Urinary bladder (tissue), 4 donors: ENCODE data around the gene PPARD. TPM values are rescaled to one million over a fixed set of nuclear protein-coding genes. Genes with fewer than 3 reads are reported as not detected.

Source experiments
- DNase-seq: peaks from one replicate; pipeline ENCODE4 v3.0.0-alpha.2; 2015; ENCODE audit errors: extremely low spot score
- H3K27ac ChIP-seq: one replicate; pipeline ENCODE4 v1.5.1; 2013; ENCODE audit warnings: low read depth, mild to moderate bottlenecking, moderate library complexity
- H3K36me3 ChIP-seq: one replicate; pipeline ENCODE4 v1.6.1; 2013; ENCODE audit warnings: mild to moderate bottlenecking, moderate library complexity; ENCODE audit not compliant: insufficient read depth
- H3K4me1 ChIP-seq: one replicate; pipeline ENCODE4 v1.6.1; 2013; ENCODE audit warnings: mild to moderate bottlenecking, moderate library complexity; ENCODE audit not compliant: insufficient read depth
- H3K4me3 ChIP-seq: one replicate; pipeline ENCODE4 v1.5.1; 2013; ENCODE audit warnings: low read depth, low read length
- WGBS: extraction: QIAGEN DNeasy Blood & Tissue Kit; methylation state at CpG from one replicate; pipeline ENCODE4 v1.1.7; 2013; 5-methylcytosine and 5-hydroxymethylcytosine counted together
- polyA plus RNA-seq: library from polyadenylated mRNA; stranded (reverse); fragments of 200-250 nt; gene quantifications from one replicate; pipeline ENCODE4 v1.2.3, GENCODE V29; 2013
- total RNA-seq: library from RNA; depleted of rRNA; stranded (reverse); fragments of >200 nt; gene quantifications from one replicate; pipeline ENCODE4 v1.2.3, GENCODE V29; 2014
- donor health status: healthy with polysubstance abuse.
- donor health status: healthy.

The PPARD gene
- 5.8 TPM for total RNA-seq
- polyA plus RNA-seq, result 30.1 TPM

GRCh38 chr6:35342258-35343091 lies at the start of gene PPARD:
Gene PPARD, plus strand, starts transcription at chr6:35342558. Its CDS starts 68,530 bp downstream, at chr6:35411088.
- Histone ChIP-seq H3K27ac (peak within 1 kb of the TSS; percentile 90), H3K4me1 (peaks cover 1% of the 10 kb centered on the region), H3K36me3 (no peaks in the 10 kb centered on the region), H3K4me3 (peak within 1 kb of the TSS; percentile 78)
- WGBS, result under 1% methylated on average over 77 of the region's 77 CpGs
- peak; percentile 93 for DNase-seq

GRCh38 chr6:35293681-35294080 lies 48.7 kb upstream of the PPARD start:
- Histone ChIP-seq H3K27ac (no peak overlapping the region), H3K4me1 (no peaks in the 10 kb centered on the region), H3K4me3 (no peak overlapping the region), H3K36me3 (peaks cover 6% of the 10 kb centered on the region)
- 94% methylated on average over 9 of the region's 9 CpGs for WGBS
- DNase-seq, result no peak

GRCh38 chr6:35294308-35294945 lies 47.9 kb upstream of the PPARD start:
- DNase-seq, result no peak
- Histone ChIP-seq H3K36me3 (peaks cover 6% of the 10 kb centered on the region), H3K27ac (no peak overlapping the region), H3K4me3 (no peak overlapping the region), H3K4me1 (no peaks in the 10 kb centered on the region)
- 61% methylated on average over 10 of the region's 10 CpGs for whole genome bisulfite sequencing

- no peak overlapping the region for H3K4me3 ChIP-seq
- no peaks in the 10 kb centered on the region for H3K4me1 ChIP-seq
- peaks cover 6% of the 10 kb centered on the region for H3K36me3 ChIP-seq
- DNase-seq, result no peak
- WGBS, result 98% methylated on average over 2 of the region's 2 CpGs
- no peak overlapping the region for H3K27ac ChIP-seq
Observed at GRCh38 chr6:35295036-35295435, 47.3 kb upstream of the PPARD start.

GRCh38 chr6:35295521-35296315 lies 46.6 kb upstream of the PPARD start:
- H3K36me3 ChIP-seq, result peaks cover 5% of the 10 kb centered on the region
- 57% methylated on average over 3 of the region's 3 CpGs for WGBS
- no peak for DNase-seq

GRCh38 chr6:35296931-35297600 lies 45.3 kb upstream of the PPARD start:
- H3K4me3 ChIP-seq, result no peak overlapping the region
- peaks cover 3% of the 10 kb centered on the region for H3K36me3 ChIP-seq
- no peaks in the 10 kb centered on the region for H3K4me1 ChIP-seq
- no peak overlapping the region for H3K27ac ChIP-seq
- 54% methylated on average over 6 of the region's 6 CpGs for WGBS
- no peak for DNase-seq

More at GRCh38 chr6:35295521-35296315, 46.6 kb upstream of the PPARD start:
- no peak overlapping the region for H3K27ac ChIP-seq
- no peak overlapping the region for H3K4me3 ChIP-seq
- H3K4me1 ChIP-seq, result no peaks in the 10 kb centered on the region

GRCh38 chr6:35297601-35298481 lies 44.5 kb upstream of the PPARD start, which contains the start of gene DEF6:
Gene DEF6, plus strand, starts transcription at chr6:35297818. Its CDS starts 39 bp downstream, at chr6:35297857.
- Histone ChIP-seq H3K36me3 (peaks cover 3% of the 10 kb centered on the region), H3K4me1 (no peaks in the 10 kb centered on the region), H3K4me3 (peak within 1 kb of the TSS; percentile 34), H3K27ac (peak within 1 kb of the TSS; percentile 77)
- DNase-seq, result peak; percentile 56
- WGBS, result 23% methylated on average over 35 of the region's 35 CpGs

GRCh38 chr6:35298625-35299140 lies 43.7 kb upstream of the PPARD start:
- no peak for DNase-seq
- H3K36me3 ChIP-seq, result peaks cover 3% of the 10 kb centered on the region
- H3K27ac ChIP-seq, result no peak overlapping the region
- 85% methylated on average over 6 of the region's 6 CpGs for WGBS
- H3K4me1 ChIP-seq, result no peaks in the 10 kb centered on the region
- H3K4me3 ChIP-seq, result peak overlapping the region; percentile 34

- WGBS, result 82% methylated on average over 4 of the region's 4 CpGs
- no peak for DNase-seq
- H3K4me3 ChIP-seq, result no peak overlapping the region
- no peaks in the 10 kb centered on the region for H3K4me1 ChIP-seq
- peaks cover 3% of the 10 kb centered on the region for H3K36me3 ChIP-seq
- H3K27ac ChIP-seq, result no peak overlapping the region
Observed at GRCh38 chr6:35299674-35300073, 42.7 kb upstream of the PPARD start.

- no peaks in the 10 kb centered on the region for H3K4me1 ChIP-seq
- no peak overlapping the region for H3K4me3 ChIP-seq
- DNase-seq, result no peak
- no peak overlapping the region for H3K27ac ChIP-seq
- no peaks in the 10 kb centered on the region for H3K36me3 ChIP-seq
Observed at GRCh38 chr6:35300848-35301247, 41.5 kb upstream of the PPARD start.

GRCh38 chr6:35302604-35303241 lies 39.6 kb upstream of the PPARD start:
- 45% methylated on average over 6 of the region's 6 CpGs for WGBS
- Histone ChIP-seq H3K27ac (peak overlapping the region; percentile 3), H3K4me1 (no peaks in the 10 kb centered on the region), H3K4me3 (no peak overlapping the region), H3K36me3 (no peaks in the 10 kb centered on the region)
- DNase-seq, result no peak

- DNase-seq, result no peak
- Histone ChIP-seq H3K4me1 (no peaks in the 10 kb centered on the region), H3K36me3 (no peaks in the 10 kb centered on the region), H3K27ac (no peak overlapping the region), H3K4me3 (no peak overlapping the region)
- 67% methylated on average over 1 of the region's 1 CpG for WGBS
Observed at GRCh38 chr6:35304299-35304698, 38.1 kb upstream of the PPARD start.
